Stimulated activated CD4-positive, alpha-beta T cell treated with anti-CD3 and anti-CD28 coated beads, TNF-alpha, amount 100 ng/mL, for 4 hours (primary cell): ENCODE measurements around the gene CERK.
"Not testable (repeated sequence)": the region's sequence is repeated elsewhere in the genome, so short reads cannot be mapped to it uniquely, and the experiment has no call there.

Experiments
- DNase-seq, 3 experiments: peaks; one replicate each; pipeline ENCODE4 v3.0.0-alpha.2; 2020; ENCODE audit warnings: low read depth in 3 of 3

The CERK gene

DNA sequence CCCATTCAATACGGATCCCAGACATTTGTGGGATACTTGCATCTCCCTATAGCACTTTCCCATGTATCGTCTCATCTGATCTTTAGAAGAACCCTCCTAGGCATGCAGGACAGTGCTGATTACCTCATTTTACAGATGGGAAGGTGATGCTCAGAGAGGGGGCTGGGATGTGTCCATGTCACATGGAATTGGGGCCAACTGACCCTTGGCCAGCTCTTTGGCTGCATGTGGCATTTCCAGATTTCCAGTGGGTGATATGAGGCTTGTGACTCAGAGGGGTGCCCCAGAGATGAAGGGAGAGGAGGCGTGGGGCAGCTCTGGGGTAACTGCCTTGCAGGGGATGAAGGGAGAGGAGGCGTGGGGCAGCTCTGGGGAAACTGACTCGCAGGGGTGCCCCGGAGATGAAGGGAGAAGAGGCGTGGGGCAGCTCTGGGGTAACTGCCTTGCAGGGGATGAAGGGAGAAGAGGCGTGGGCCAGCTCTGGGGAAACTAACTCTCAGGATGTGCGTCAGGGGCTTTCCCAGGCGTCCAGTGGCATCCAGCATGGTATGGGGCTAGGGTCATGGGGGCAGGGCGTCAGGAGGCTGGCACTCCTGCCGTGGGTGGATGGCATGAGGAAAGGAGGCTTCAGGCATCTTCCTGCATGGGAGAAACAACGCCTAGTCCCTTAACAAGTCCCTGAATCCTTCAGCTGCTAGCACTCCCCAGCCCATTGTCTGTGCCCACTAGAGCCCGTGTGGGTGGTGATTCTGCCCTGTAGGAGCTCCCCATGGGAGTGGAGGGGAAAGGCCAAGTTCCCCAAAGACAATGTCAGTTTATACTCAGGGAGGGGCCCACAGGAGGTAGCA, 11.9 kb upstream of the CERK start:
- DNase-seq, result no peak

GRCh38 chr22:46748908-46749675, 11.0 kb upstream of the CERK start:
- peak in 2 of 3 experiments; percentile 19 to 50 for DNase-seq

DNA sequence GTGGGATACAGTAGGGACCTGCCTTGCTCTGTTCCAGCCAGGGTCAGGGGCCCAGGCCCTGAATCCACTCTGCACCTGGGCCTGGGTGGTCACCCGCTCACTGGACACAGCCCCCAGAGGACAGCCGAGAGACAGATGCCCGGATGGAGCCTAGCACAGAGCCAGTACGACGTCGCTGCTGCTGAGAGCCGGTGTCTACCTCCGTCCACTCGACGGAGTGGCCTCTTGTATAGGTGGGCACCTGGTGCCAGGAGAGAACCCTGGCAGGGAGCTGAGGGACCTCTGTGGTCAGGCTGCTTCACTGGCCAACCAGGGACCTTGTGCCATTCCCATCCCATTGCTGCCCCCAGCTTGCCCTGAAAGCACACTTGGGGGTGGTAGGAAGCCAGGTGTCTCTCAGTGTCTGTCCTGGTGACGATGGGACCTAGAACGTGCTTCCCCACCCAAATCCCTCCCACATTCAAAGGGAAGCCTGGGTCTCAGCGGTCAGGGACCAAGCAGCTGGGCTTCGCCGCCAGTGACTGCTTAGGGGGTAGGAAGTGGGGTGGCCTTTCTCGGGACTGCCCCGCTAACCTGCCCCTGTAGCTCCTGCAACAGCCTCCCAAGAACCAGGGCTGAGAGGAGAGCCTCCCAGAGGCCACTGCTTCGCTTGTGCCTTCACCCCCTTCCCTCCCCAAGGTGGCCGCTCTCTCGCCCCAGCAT, 10.3 kb upstream of the CERK start:
- DNase-seq, result no peak

DNA sequence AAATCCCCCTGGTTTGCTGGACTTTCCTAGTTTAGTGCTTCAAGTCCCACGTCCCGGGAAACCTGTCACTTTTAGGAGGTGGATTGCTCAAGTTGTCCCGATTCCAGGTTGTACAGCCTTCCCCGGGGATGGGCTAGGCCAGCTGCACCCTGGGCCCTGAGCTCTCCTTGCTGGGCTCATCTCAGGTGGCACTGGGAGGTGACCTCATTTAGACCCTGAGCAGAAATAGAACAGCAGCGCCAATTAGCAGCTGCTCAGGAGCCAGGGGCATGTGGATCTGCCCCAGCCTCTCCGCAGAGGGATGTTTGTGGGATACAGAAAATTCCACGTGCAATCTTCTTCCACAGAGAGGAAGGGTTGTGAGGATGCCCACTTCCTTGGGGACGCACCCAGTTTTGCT, 9.6 kb upstream of the CERK start:
- no peak for DNase-seq

DNA sequence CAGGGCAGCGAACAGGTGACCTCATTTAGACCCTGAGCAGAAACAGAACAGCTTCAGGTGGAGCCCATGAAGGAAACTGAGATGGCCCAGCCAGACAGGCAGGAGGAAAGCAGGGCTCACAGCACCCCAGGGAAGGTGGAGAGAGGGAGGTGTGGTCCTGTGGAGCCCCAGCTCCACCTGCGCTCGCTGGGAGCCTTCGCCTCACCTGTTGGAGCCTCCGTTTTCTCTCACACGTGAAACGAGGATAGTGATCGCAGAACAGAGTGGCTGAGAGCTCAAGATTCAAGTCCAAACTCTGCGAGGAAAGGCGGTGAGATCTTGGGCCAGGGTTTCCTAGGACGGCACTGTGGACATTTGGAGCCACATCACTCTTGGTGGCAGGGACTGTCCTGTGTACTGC, 8.6 kb upstream of the CERK start:
- no peak for DNase-seq

GRCh38 chr22:46746192-46746591, 8.1 kb upstream of the CERK start:
- DNase-seq, result no peak

- DNase-seq, result no peak
These were observed 6.5 kb upstream of the CERK start for GRCh38 chr22:46744581-46744980.

GRCh38 chr22:46742576-46743221, 4.6 kb upstream of the CERK start:
- DNase-seq, result no peak

GRCh38 chr22:46741974-46742519, 4.0 kb upstream of the CERK start:
- DNase-seq, result no peak

DNA sequence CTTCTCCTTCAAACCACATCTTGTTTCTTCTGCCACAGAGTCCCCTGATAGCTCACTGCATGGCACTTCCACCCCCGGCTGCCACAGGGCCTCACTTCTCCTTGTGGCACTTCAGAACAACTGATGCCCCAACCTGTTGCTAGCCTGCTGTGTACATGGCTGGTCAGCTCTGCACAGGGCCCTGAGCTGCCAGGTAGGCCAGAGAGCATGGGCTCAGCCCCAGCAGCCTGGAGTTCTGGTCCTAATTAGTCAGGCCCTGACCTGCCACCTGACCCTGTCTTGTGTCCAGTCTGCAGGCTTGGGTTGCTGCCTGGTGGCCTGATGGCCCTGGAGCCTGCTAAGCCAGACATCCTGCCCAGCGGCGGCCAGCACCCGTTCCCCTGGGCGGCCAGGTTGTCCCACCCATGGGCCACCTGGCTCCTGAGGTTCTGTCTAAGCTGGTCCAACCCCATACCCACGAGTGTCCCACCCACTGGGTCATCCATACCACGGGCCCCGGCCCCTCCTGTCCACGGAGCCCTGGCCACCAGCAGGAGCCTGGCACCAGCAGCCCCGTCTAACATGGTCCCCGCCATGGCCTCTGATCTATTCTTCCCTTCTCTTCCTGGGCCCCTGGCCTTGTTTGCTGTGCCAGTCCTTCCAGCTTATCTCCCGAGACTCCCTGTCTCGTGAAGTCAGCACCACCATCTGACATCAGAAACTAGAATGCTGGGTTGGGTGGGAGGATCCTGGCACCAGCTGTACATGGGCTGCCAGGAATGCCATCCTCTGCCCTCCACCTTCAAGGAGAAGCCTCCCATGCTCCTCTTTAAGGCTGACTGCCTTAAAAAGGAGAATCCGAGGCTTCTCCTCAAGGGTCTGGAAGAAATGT, 3.1 kb upstream of the CERK start:
- no peak for DNase-seq

GRCh38 chr22:46739094-46739870, 1.2 kb upstream of the CERK start:
- DNase-seq, result peak in 1 of 3 experiments; percentile 51

- DNase-seq, result no peak
These were observed 618 bp upstream of the CERK start for GRCh38 chr22:46738647-46739093.

DNA sequence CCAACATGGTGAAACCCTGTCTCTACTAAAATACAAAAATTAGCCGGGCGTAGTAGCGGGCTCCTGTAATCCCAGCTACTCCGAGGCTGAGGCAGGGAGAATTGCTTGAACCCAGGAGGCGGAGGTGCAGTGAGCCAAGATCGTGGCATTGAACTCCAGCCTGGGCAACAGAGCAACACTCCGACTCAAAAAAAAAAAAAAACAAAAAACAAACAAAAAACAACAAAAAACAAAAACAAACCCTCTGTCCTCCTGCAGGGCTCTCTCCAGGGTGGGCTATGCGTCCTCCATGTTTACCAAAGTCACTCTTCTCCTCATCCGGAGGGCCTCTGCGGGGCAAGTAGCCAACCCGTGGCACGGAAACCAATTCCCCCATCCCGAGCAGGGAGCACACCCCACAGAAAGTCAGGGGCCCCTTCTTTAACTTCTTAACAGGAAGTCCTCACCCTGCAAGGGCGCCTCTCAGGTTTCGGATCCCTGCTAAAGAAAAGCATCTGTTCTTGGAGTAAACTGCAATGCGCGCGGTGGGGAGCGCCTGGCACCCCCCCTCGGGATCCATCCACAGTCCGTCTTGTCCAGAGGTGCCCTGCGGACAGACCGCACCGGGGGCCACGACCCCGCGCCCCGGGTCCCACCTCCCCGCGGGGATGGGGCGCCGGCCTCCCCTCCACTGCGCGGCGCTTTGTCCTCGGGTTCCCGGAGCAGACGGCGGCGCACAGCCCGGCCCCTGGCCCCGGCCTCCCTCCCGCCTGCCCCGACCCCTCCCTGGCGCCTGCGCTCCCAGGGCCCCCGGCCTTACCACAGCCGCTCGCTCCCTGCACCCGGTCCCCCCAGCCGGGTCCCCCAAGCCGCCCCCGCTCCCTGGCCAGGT, 712 bp downstream of the CERK start:
- no peak for DNase-seq

DNA sequence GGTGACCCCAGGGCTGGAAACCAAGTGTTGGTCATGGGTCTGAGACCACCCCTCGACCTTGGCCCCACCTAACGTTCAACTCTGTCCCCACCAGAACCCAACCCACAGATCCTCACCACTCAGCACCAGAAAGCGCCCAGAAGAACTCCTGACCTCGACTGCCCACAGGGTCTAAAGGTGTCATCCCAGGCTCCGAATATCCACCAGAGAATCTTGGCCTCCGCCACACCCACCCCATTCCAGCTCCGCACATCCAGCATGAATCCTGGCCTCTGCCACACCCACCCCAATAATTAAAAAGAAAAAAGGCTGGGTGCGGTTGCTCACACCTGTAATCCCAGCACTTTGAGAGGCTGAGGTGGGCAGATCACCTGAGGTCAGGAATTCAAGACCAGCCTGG, 1.3 kb downstream of the CERK start:
- no peak for DNase-seq

GRCh38 chr22:46735747-46736608, 2.1 kb downstream of the CERK start:
- no peak for DNase-seq

DNA sequence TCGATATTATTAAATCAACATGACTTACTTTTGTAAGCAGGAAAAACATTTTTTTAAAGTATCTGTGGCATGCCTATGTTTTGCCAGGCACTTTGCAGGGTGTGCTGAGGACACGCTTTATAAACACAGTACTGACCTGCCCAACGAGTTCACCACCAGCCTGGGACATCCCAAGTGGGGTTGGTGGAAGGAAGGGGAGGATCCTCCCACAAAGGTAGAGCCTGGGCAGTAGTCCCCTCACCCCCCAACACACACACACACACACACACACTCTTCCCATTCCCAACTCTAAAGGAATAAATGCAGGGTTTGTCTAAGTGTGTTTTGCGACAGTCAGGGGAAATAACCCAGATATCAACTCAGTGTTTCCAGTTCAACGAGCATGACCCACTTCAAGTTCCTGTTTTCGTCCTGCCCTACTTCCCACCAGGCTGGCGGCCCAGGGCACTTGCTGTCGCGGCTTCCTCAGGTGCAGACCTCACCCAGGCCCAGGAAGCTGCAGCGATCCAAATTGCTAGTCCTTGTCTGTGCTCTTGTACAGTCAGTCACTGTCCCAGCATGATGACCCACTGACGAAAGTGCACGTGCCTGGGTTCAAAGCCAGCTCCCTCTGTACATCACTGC, 3.1 kb downstream of the CERK start:
- peak in 2 of 3 experiments; percentile 18 to 46 for DNase-seq

GRCh38 chr22:46734213-46734722, 3.8 kb downstream of the CERK start:
- DNase-seq, result not testable (repeated sequence)
